PC-9 (cell line): ENCODE measurements around the gene UFM1. TPM values are rescaled to one million over a fixed set of nuclear protein-coding genes. Genes with fewer than 3 reads are reported as not detected.
A peak's percentile ranks its signal among the peaks of the same experiment; 100 is the strongest.

ENCODE experiments used
- BruUV-seq: library from RNA; stranded (reverse); fragments of 400-500 nt; replicated peaks from 2 replicates; lab custom pipeline; 2021; lab: Mats Ljungman, UMichigan
- CTCF ChIA-PET: fragments of 300-600 bp; sonication (Branson Sonifier 250); formaldehyde crosslinking; loops from one replicate; lab custom pipeline; 2022; ENCODE audit warnings: antibody characterized with exemption; lab: Charles Lee
- POLR2A ChIA-PET: fragments of 300-600 bp; sonication (Branson Sonifier 250); formaldehyde crosslinking; loops from one replicate; lab custom pipeline; 2022; ENCODE audit warnings: antibody characterized with exemption; ENCODE audit not compliant: unreplicated experiment; lab: Charles Lee
- DNase-seq, 2 experiments: peaks; one replicate each; pipeline versions ENCODE4 v3.0.0 to v3.0.0-alpha.2; 2015 to 2022; ENCODE audit warnings: mixed read lengths in 1 of 2
- H2AFZ ChIP-seq: fragments of 200-600 bp; sonication (generic); 2 replicates; pipeline ENCODE4 v1.8.1; 2017; ENCODE audit warnings: antibody characterized with exemption
- H3F3A ChIP-seq: fragments of 200-600 bp; sonication (generic); 2 replicates; pipeline ENCODE4 v1.8.1; 2017; ENCODE audit warnings: antibody characterized with exemption, mild to moderate bottlenecking, low read depth; ENCODE audit not compliant: insufficient read depth
- H3K27ac ChIP-seq: fragments of 200-600 bp; sonication (generic); 2 replicates; pipeline ENCODE4 v1.6.1; 2016; ENCODE audit warnings: mixed run types
- H3K27me3 ChIP-seq: fragments of 200-600 bp; sonication (generic); 2 replicates; pipeline ENCODE4 v1.6.1; 2016; ENCODE audit warnings: low read depth, mixed run types; ENCODE audit not compliant: insufficient read depth
- H3K36me3 ChIP-seq: fragments of 200-600 bp; sonication (generic); 2 replicates; pipeline ENCODE4 v1.6.1; 2016; ENCODE audit warnings: low read depth, mixed run types
- H3K4me1 ChIP-seq: fragments of 200-600 bp; sonication (generic); replicated peaks from 2 replicates; pipeline ENCODE4 v1.6.1; 2016; ENCODE audit warnings: mixed run types; ENCODE audit not compliant: insufficient read depth
- H3K4me2 ChIP-seq: fragments of 200-600 bp; sonication (generic); 2 replicates; pipeline ENCODE4 v1.6.1; 2017; ENCODE audit warnings: mixed run types
- H3K4me3 ChIP-seq: fragments of 200-600 bp; sonication (generic); 2 replicates; pipeline ENCODE4 v1.6.1; 2016; ENCODE audit warnings: mixed run types
- H3K79me2 ChIP-seq: fragments of 200-600 bp; sonication (generic); 2 replicates; pipeline ENCODE4 v1.6.1; 2017; ENCODE audit warnings: low read depth, mixed run types
- H3K9me2 ChIP-seq: fragments of 200-600 bp; sonication (generic); 2 replicates; pipeline ENCODE4 v1.8.1; 2017; ENCODE audit warnings: mild to moderate bottlenecking; ENCODE audit not compliant: insufficient read depth
- H3K9me3 ChIP-seq: fragments of 200-600 bp; sonication (generic); 2 replicates; pipeline ENCODE4 v1.8.1; 2016; ENCODE audit warnings: low read depth; ENCODE audit not compliant: insufficient read depth
- H4K20me1 ChIP-seq: fragments of 200-600 bp; sonication (generic); 2 replicates; pipeline ENCODE4 v1.8.1; 2017; ENCODE audit not compliant: insufficient read depth
- EZH2 ChIP-seq: fragments of 200-600 bp; sonication (generic); IDR thresholded peaks from 2 replicates; pipeline ENCODE4 v1.8.0; 2017; ENCODE audit warnings: antibody characterized with exemption, low read depth
- intact Hi-C: fragments of 100-400 bp; cut with micrococcal nuclease; formaldehyde crosslinking; loops from one replicate; pipeline ENCODE4 v1.10.0; 2022; ENCODE audit not compliant: unreplicated experiment
- total RNA-seq: library from RNA; stranded (reverse); gene quantifications from 2 replicates; pipeline ENCODE4 v1.2.3, GENCODE V29; 2021
- TF ChIP-seq, protein P1 (sequence below): fragments of 200-600 bp; sonication (generic); conservative IDR thresholded peaks from 2 replicates; pipeline ENCODE4 v1.6.1; 2017; ENCODE audit warnings: mixed run types, antibody characterized with exemption, mild to moderate bottlenecking, moderate library complexity

UFM1 gene
- total RNA-seq, 1 experiment from 2014 or later, result 32.3 TPM

DNA sequence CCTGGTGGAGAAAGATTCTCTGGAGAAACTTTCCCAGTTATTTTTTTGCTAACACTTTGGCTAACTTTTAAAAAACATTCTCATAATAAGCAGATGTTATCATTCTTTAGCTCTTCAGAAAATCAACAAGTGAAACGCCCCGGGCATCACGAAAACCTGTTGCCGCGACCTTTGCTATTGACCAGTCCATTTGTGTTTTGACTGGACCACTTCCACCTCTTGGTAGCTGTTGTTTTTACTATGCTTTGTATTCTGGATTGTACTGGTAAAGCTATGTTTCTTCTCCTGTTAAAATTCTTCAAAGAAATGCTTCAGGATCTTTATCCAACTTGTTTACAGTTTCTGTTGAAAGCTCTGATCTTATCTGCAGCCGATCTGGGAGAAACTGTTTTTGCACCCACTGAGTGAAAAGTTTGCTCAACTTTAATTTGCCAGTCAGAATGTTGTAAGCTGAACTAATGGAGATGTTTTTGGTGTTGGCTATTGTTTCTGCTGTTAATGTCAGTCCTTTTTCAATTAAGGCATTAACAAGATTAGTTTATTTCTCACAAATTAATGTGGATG is 23.3 kb downstream of the UFM1 start:
- no peak overlapping the region for H3K4me3 ChIP-seq
- POLR2A ChIA-PET, result no interaction called here
- intact Hi-C loops, result no loop called here

GRCh38 chr13:38376546-38376945 is 26.9 kb downstream of the UFM1 start:
- no peak for DNase-seq
- TF ChIP-seq, protein P1, sequence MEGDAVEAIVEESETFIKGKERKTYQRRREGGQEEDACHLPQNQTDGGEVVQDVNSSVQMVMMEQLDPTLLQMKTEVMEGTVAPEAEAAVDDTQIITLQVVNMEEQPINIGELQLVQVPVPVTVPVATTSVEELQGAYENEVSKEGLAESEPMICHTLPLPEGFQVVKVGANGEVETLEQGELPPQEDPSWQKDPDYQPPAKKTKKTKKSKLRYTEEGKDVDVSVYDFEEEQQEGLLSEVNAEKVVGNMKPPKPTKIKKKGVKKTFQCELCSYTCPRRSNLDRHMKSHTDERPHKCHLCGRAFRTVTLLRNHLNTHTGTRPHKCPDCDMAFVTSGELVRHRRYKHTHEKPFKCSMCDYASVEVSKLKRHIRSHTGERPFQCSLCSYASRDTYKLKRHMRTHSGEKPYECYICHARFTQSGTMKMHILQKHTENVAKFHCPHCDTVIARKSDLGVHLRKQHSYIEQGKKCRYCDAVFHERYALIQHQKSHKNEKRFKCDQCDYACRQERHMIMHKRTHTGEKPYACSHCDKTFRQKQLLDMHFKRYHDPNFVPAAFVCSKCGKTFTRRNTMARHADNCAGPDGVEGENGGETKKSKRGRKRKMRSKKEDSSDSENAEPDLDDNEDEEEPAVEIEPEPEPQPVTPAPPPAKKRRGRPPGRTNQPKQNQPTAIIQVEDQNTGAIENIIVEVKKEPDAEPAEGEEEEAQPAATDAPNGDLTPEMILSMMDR, result no peak
- no peak for TF ChIP-seq EZH2
- H3K4me1 ChIP-seq, result no peaks in the 10 kb centered on the region
- H4K20me1 ChIP-seq, result no peaks in the 10 kb centered on the region
- H3K27me3 ChIP-seq, result no peaks in the 10 kb centered on the region
- no TSS peak for BruUV-seq
- H3F3A ChIP-seq, result no peaks in the 10 kb centered on the region
- 0 out of 2 replicates have a peak, but pooled peaks cover 4% of the 10 kb centered on the region for H3K9me2 ChIP-seq
- no peaks in the 10 kb centered on the region for H3K79me2 ChIP-seq
- H3K9me3 ChIP-seq, result no peaks in the 10 kb centered on the region
- H3K4me2 ChIP-seq, result no peak overlapping the region
- H3K27ac ChIP-seq, result no peak overlapping the region
- POLR2A ChIA-PET, result no interaction called here
- no peaks in the 10 kb centered on the region for H3K36me3 ChIP-seq
- H3K4me3 ChIP-seq, result no peak overlapping the region
- 0 out of 2 replicates have a peak overlapping the region, but pooled peaks have one; percentile 10 for H2AFZ ChIP-seq
- CTCF ChIA-PET, result no interaction called here
- intact Hi-C loops, result no loop called here

More for the DNA sequence above, 23.3 kb downstream of the UFM1 start:
- no peak for DNase-seq
- Histone ChIP-seq H3K4me1 (0 out of 2 replicates have a peak, but pooled peaks cover under 1% of the 10 kb centered on the region), H3K79me2 (no peaks in the 10 kb centered on the region), H3K27ac (no peak overlapping the region), H4K20me1 (no peaks in the 10 kb centered on the region), H3K9me2 (no peaks in the 10 kb centered on the region), H2AFZ (peak overlapping the region; percentile 21; the same call in 1 of the 2 replicates), H3F3A (no peaks in the 10 kb centered on the region), H3K36me3 (no peaks in the 10 kb centered on the region), H3K9me3 (no peaks in the 10 kb centered on the region), H3K4me2 (no peak overlapping the region), H3K27me3 (no peaks in the 10 kb centered on the region)
- no peak for TF ChIP-seq EZH2
- TF ChIP-seq, protein P1, result no peak
- no TSS peak for BruUV-seq
- CTCF ChIA-PET, result no interaction called here

DNA sequence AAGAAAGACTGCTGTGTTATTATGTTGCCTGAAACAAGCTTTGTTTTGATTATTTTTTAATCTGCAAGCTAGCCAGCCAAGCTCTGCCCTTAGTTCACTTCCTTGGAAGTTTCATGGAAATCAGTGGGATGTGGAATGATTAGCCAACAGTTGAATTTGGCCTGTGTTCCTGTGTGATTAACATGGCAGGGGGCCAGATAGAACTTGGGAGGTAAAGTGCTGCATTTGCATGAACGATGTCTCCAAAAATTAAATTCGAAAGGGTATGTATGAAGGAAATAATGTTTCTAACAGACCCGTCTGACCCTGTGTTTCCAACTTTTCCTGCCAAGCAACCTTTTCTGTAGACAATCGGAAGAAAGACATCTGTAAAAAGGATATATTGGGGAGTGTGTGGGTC is 32.2 kb downstream of the UFM1 start:
- Histone ChIP-seq H3K27ac (no peak overlapping the region), H3K36me3 (no peaks in the 10 kb centered on the region), H3K4me3 (no peak overlapping the region), H2AFZ (no peak overlapping the region), H3K79me2 (no peaks in the 10 kb centered on the region), H3F3A (no peaks in the 10 kb centered on the region), H3K9me2 (0 out of 2 replicates have a peak, but pooled peaks cover 4% of the 10 kb centered on the region), H4K20me1 (no peaks in the 10 kb centered on the region), H3K4me2 (no peak overlapping the region), H3K9me3 (no peaks in the 10 kb centered on the region), H3K4me1 (no peaks in the 10 kb centered on the region), H3K27me3 (no peaks in the 10 kb centered on the region)
- TF ChIP-seq EZH2, result no peak
- TF ChIP-seq, protein P1, result no peak
- no peak for DNase-seq
- intact Hi-C loops, result no loop called here
- CTCF ChIA-PET, result no interaction called here
- POLR2A ChIA-PET, result no interaction called here
- BruUV-seq, result no TSS peak
